IMR-90 (cell line): ENCODE measurements around the gene RPL41. TPM values are rescaled to one million over a fixed set of nuclear protein-coding genes. Genes with fewer than 3 reads are reported as not detected.

ENCODE experiments used
- ATAC-seq: fragments of 200-7000 bp; cut with Tn5 transposase; 2 replicates; pipeline ENCODE4 v1.9.1; 2020; ENCODE audit warnings: low read depth, mild to moderate bottlenecking, moderate library complexity
- BruUV-seq: library from RNA; stranded (reverse); fragments of 400-500 nt; replicated peaks from 2 replicates; lab custom pipeline; 2021; lab: Mats Ljungman, UMichigan
- CTCF ChIA-PET: fragments of 300-600 bp; formaldehyde crosslinking; extraction: SDS; loops from one replicate; lab custom pipeline; 2021; ENCODE audit warnings: antibody characterized with exemption; lab: Yijun Ruan, JAX
- POLR2A ChIA-PET: fragments of 300-600 bp; sonication (Branson Sonifier 250); formaldehyde crosslinking; loops from one replicate; lab custom pipeline; 2022; ENCODE audit warnings: antibody characterized with exemption; ENCODE audit not compliant: unreplicated experiment; lab: Charles Lee
- DNase-seq: peaks from one replicate; pipeline ENCODE4 v3.0.0; 2013
- H2AFZ ChIP-seq: replicated peaks from 2 replicates; pipeline ENCODE3; 2013; ENCODE audit warnings: low read length, mild to moderate bottlenecking; ENCODE audit not compliant: poor library complexity
- H2AK5ac ChIP-seq: 2 replicates; pipeline ENCODE4 v1.6.1; 2013; ENCODE audit warnings: low read depth, low read length, inconsistent platforms
- H2AK9ac ChIP-seq: replicated peaks from 2 replicates; pipeline ENCODE3; 2013; ENCODE audit warnings: mild to moderate bottlenecking, low read depth, low read length, moderate library complexity; ENCODE audit not compliant: poor library complexity
- H2BK120ac ChIP-seq: 2 replicates; pipeline ENCODE4 v1.6.1; 2013; ENCODE audit warnings: low read depth, low read length, inconsistent platforms
- H2BK15ac ChIP-seq: 3 replicates; pipeline ENCODE4 v1.6.1; 2013; ENCODE audit warnings: low read depth, low read length, inconsistent platforms
- H2BK20ac ChIP-seq: 2 replicates; pipeline ENCODE4 v1.6.1; 2013; ENCODE audit warnings: low read depth, mild to moderate bottlenecking, inconsistent platforms, low read length, moderate library complexity
- H2BK5ac ChIP-seq: 2 replicates; pipeline ENCODE4 v1.6.1; 2013; ENCODE audit warnings: mild to moderate bottlenecking, low read depth, low read length, inconsistent platforms; ENCODE audit not compliant: poor library complexity, severe bottlenecking
- H3K14ac ChIP-seq: replicated peaks from 2 replicates; pipeline ENCODE4 v1.6.1; 2013; ENCODE audit warnings: low read depth, low read length, inconsistent platforms
- H3K18ac ChIP-seq: 2 replicates; pipeline ENCODE4 v1.6.1; 2013; ENCODE audit warnings: low read depth, low read length, control low read depth
- H3K23ac ChIP-seq: 2 replicates; pipeline ENCODE4 v1.6.1; 2013; ENCODE audit warnings: low read depth, low read length, inconsistent platforms
- H3K27ac ChIP-seq: 2 replicates; pipeline ENCODE4 v1.5.1; 2013; ENCODE audit warnings: mild to moderate bottlenecking, control low read depth, low read length; ENCODE audit not compliant: insufficient read depth
- H3K27me3 ChIP-seq: 2 replicates; pipeline ENCODE4 v1.6.1; 2013; ENCODE audit warnings: low read length; ENCODE audit not compliant: control insufficient read depth, insufficient read depth
- H3K36me3 ChIP-seq: 2 replicates; pipeline ENCODE4 v1.6.1; 2013; ENCODE audit warnings: low read length, mixed read lengths; ENCODE audit not compliant: control insufficient read depth, insufficient read depth
- H3K4ac ChIP-seq: 2 replicates; pipeline ENCODE4 v1.6.1; 2013; ENCODE audit warnings: low read depth, low read length, inconsistent platforms
- H3K4me1 ChIP-seq: 2 replicates; pipeline ENCODE4 v1.6.1; 2013; ENCODE audit warnings: low read length, mixed read lengths; ENCODE audit not compliant: control insufficient read depth, insufficient read depth
- H3K4me2 ChIP-seq: 2 replicates; pipeline ENCODE4 v1.6.1; 2013; ENCODE audit warnings: low read depth, mild to moderate bottlenecking, control low read depth, low read length, moderate library complexity
- H3K4me3 ChIP-seq: 2 replicates; pipeline ENCODE4 v1.5.1; 2013; ENCODE audit warnings: low read depth, mild to moderate bottlenecking, control low read depth, low read length, moderate library complexity; ENCODE audit not compliant: insufficient read depth
- H3K56ac ChIP-seq: 2 replicates; pipeline ENCODE4 v1.6.1; 2013; ENCODE audit warnings: low read length, inconsistent platforms; ENCODE audit not compliant: insufficient read depth; ENCODE audit errors: extremely low read depth
- H3K79me1 ChIP-seq, 2 experiments: 2 replicates each; pipeline ENCODE4 v1.6.1; 2013; ENCODE audit warnings: low read length in 2 of 2, inconsistent platforms in 1 of 2, low read depth in 1 of 2
- H3K9ac ChIP-seq: 2 replicates; pipeline ENCODE4 v1.6.1; 2013; ENCODE audit warnings: low read depth, low read length, control low read depth
- H3K9me1 ChIP-seq: 2 replicates; pipeline ENCODE4 v1.6.1; 2013; ENCODE audit warnings: low read length, inconsistent platforms; ENCODE audit not compliant: insufficient read depth
- H3K9me3 ChIP-seq: 2 replicates; pipeline ENCODE4 v1.6.1; 2013; ENCODE audit warnings: low read length; ENCODE audit not compliant: control insufficient read depth, insufficient read depth
- H4K20me1 ChIP-seq: 2 replicates; pipeline ENCODE4 v1.6.1; 2013; ENCODE audit warnings: low read length, inconsistent platforms; ENCODE audit not compliant: insufficient read depth
- H4K5ac ChIP-seq: 2 replicates; pipeline ENCODE4 v1.6.1; 2013; ENCODE audit warnings: mild to moderate bottlenecking, low read depth, low read length, control low read depth
- H4K8ac ChIP-seq, 2 experiments: 2 replicates each; pipeline ENCODE4 v1.6.1; 2013; ENCODE audit warnings: low read depth in 2 of 2, low read length in 2 of 2, control low read depth in 1 of 2, inconsistent platforms in 1 of 2
- H4K91ac ChIP-seq: 2 replicates; pipeline ENCODE4 v1.6.1; 2013; ENCODE audit warnings: low read depth, low read length, inconsistent platforms; ENCODE audit not compliant: insufficient read depth
- CEBPB ChIP-seq: IDR thresholded peaks from 2 replicates; pipeline ENCODE4 v1.6.1; 2012; ENCODE audit warnings: low read depth, low read length, improper control_type of control experiment
- CHD1 ChIP-seq: IDR thresholded peaks from 2 replicates; pipeline ENCODE4 v1.6.1; 2012; ENCODE audit warnings: low read depth, low read length, improper control_type of control experiment
- ELK1 ChIP-seq: fragments of 150-350 bp; IDR thresholded peaks from 2 replicates; pipeline ENCODE4 v1.6.1; 2016; ENCODE audit warnings: low read depth, mild to moderate bottlenecking, low read length, moderate library complexity, borderline replicate concordance
- FOS ChIP-seq: fragments of 150-350 bp; IDR thresholded peaks from 2 replicates; pipeline ENCODE4 v1.6.1; 2016; ENCODE audit warnings: low read depth, low read length
- MAFK ChIP-seq: IDR thresholded peaks from 2 replicates; pipeline ENCODE4 v1.6.1; 2012; ENCODE audit warnings: low read depth, low read length, improper control_type of control experiment
- MAZ ChIP-seq: IDR thresholded peaks from 2 replicates; pipeline ENCODE4 v1.6.1; 2012; ENCODE audit warnings: low read depth, mild to moderate bottlenecking, low read length, improper control_type of control experiment, moderate library complexity, borderline replicate concordance
- MXI1 ChIP-seq: IDR thresholded peaks from 2 replicates; pipeline ENCODE4 v1.6.1; 2012; ENCODE audit warnings: low read depth, mild to moderate bottlenecking, low read length, moderate library complexity, borderline replicate concordance
- NFE2L2 ChIP-seq: fragments of 150-350 bp; IDR thresholded peaks from 2 replicates; pipeline ENCODE4 v1.6.1; 2016; ENCODE audit warnings: low read depth, mild to moderate bottlenecking, low read length
- POLR2A ChIP-seq: IDR thresholded peaks from 2 replicates; pipeline ENCODE4 v1.6.1; 2012; ENCODE audit warnings: mild to moderate bottlenecking, low read depth, low read length
- RAD21 ChIP-seq: IDR thresholded peaks from 2 replicates; pipeline ENCODE4 v1.6.1; 2012; ENCODE audit warnings: low read length, improper control_type of control experiment
- RCOR1 ChIP-seq: IDR thresholded peaks from 2 replicates; pipeline ENCODE4 v1.6.1; 2012; ENCODE audit warnings: mild to moderate bottlenecking, low read length, improper control_type of control experiment; ENCODE audit not compliant: insufficient replicate concordance
- RFX5 ChIP-seq: IDR thresholded peaks from 2 replicates; pipeline ENCODE4 v1.8.0; 2012; ENCODE audit warnings: low read depth, mild to moderate bottlenecking, low read length, moderate library complexity
- USF2 ChIP-seq: fragments of 150-350 bp; IDR thresholded peaks from 2 replicates; pipeline ENCODE4 v1.6.1; 2017; ENCODE audit warnings: mild to moderate bottlenecking, antibody characterized with exemption, low read length, low read depth
- WGBS, 2 experiments: methylation state at CpG; one replicate each; pipeline versions ENCODE4 v1.1.5 to v1.1.7; 2013; ENCODE audit warnings: missing lambda C conversion rate in 2 of 2; ENCODE audit not compliant: insufficient read length in 1 of 2; ENCODE audit errors: extremely low coverage in 2 of 2; 5-methylcytosine and 5-hydroxymethylcytosine counted together
- dilution Hi-C: fragments of 300-500 bp; cut with HindIII; formaldehyde crosslinking; loops from one replicate; pipeline ENCODE4 v1.14.3; 2018; ENCODE audit warnings: low sequenced_read_pairs; ENCODE audit not compliant: unreplicated experiment
- in situ Hi-C: fragments of 300-500 bp; cut with MboI; formaldehyde crosslinking; loops from 3 replicates; pipeline ENCODE4 v1.14.3; 2019; ENCODE audit warnings: low sequenced_read_pairs, inconsistent platforms, mixed read lengths
- intact Hi-C: fragments of 100-400 bp; cut with micrococcal nuclease; formaldehyde crosslinking; loops from 2 replicates; pipeline ENCODE4 v1.10.0; 2022
- polyA plus RNA-seq, 3 experiments: library from polyadenylated mRNA; depleted of rRNA; stranded (reverse); fragments of >200 nt; gene quantifications; 2 replicates each; pipeline ENCODE4 v1.2.3, GENCODE V29; 2012; ENCODE audit warnings: low replicate concordance in 1 of 3
- total RNA-seq: library from RNA; depleted of rRNA; stranded (reverse); fragments of >200 nt; gene quantifications from 2 replicates; pipeline ENCODE4 v1.2.3, GENCODE V29; 2012

The RPL41 gene
- total and polyA plus RNA-seq, 2 of the 4 experiments (the other 2 are of a cell fraction) = 1,119 to 9,394 TPM

- no peaks in the 10 kb centered on the region for H3K9me1 ChIP-seq
- TSS peak; percentile 73 for BruUV-seq
- peak within 1 kb of the TSS; percentile 85 for H3K14ac ChIP-seq
- peak within 1 kb of the TSS; percentile 31; the same call in 1 of the 3 replicates for H2BK15ac ChIP-seq
- H2BK20ac ChIP-seq = no peak within 1 kb of the TSS
- peak within 1 kb of the TSS; percentile 7 for H3K18ac ChIP-seq
- H3K9ac ChIP-seq = peak within 1 kb of the TSS; percentile 91
- H2AK9ac ChIP-seq = peak within 1 kb of the TSS; percentile 95
- peak within 1 kb of the TSS; percentile 75 for H3K4me3 ChIP-seq
- peak within 1 kb of the TSS; percentile 78 for H3K56ac ChIP-seq
- peaks cover 24% of the 10 kb centered on the region for H3K36me3 ChIP-seq
- peak; percentile 100 for DNase-seq
- H4K8ac ChIP-seq = peak within 1 kb of the TSS; percentile 36 to 72; a peak in 2 of 4 replicates
- peak within 1 kb of the TSS; percentile 88 for H2AFZ ChIP-seq
- peaks cover 45 to 70% of the 10 kb centered on the region in 2 experiments for H3K79me1 ChIP-seq
- H2AK5ac ChIP-seq = peak within 1 kb of the TSS; percentile 97
- H3K9me3 ChIP-seq = no peaks in the 10 kb centered on the region
- WGBS, 2 experiments = 3% methylated on average over 8 of the region's 49 CpGs; no CpG with 5 or more reads in 1 of the 2 experiments
- peak; percentile 93 for ATAC-seq
- H3K4me2 ChIP-seq = peak within 1 kb of the TSS; percentile 92
- peak within 1 kb of the TSS; percentile 73 for H3K4ac ChIP-seq
- H3K4me1 ChIP-seq = peaks cover 6% of the 10 kb centered on the region; the same call in 1 of the 2 replicates
- H2BK5ac ChIP-seq = peak within 1 kb of the TSS; percentile 61
- H2BK120ac ChIP-seq = 0 out of 2 replicates have a peak within 1 kb of the TSS, but pooled peaks have one; percentile 37
- in situ Hi-C loops = loop anchor here (5.0 kb wide), 1 partner anchor 59 kb away; the partner anchor contains the start of gene SMARCC2
- H4K20me1 ChIP-seq = no peaks in the 10 kb centered on the region
- H3K27ac ChIP-seq = peak within 1 kb of the TSS; percentile 44
- peak within 1 kb of the TSS; percentile 88 for H3K23ac ChIP-seq
- H3K27me3 ChIP-seq = no peaks in the 10 kb centered on the region
- 0 out of 2 replicates have a peak within 1 kb of the TSS, but pooled peaks have one; percentile 4 for H4K5ac ChIP-seq
- dilution Hi-C loops = no loop called here
- peak within 1 kb of the TSS; percentile 87 for H4K91ac ChIP-seq
- intact Hi-C loops = loop anchor here (2.0 kb wide), 2 partner anchors 31 to 61 kb away; partner anchors contain the start of genes MYL6 and SMARCC2
- ChIA-PET CTCF (interaction anchor here (1.0 to 1.3 kb wide), 3 partner anchors 10 to 81 kb away, joined by 4 to 10 read pairs (median 6); partner anchors contain the start of genes SMARCC2 and ZC3H10), POLR2A (interaction anchor here (0.6 to 1.9 kb wide), 5 partner anchors 8 to 94 kb away, joined by 3 to 8 read pairs (median 3); partner anchors contain the start of genes MYL6, RNF41 and ZC3H10)
- TF ChIP-seq FOS = peak; percentile 40; the same call in 1 of the 2 replicates
- TF ChIP-seq USF2 = peak; percentile 90
- no peak for TF ChIP-seq CHD1
- TF ChIP-seq MAFK = no peak
- no peak for TF ChIP-seq ELK1
- no peak for TF ChIP-seq RAD21
- peak; percentile 63; the same call in 1 of the 2 replicates for TF ChIP-seq MAZ
- TF ChIP-seq POLR2A = peak; percentile 71; the same call in 1 of the 2 replicates
- TF ChIP-seq RCOR1 = no peak
- peak; percentile 81; the same call in 1 of the 2 replicates for TF ChIP-seq MXI1
- 0 out of 2 replicates have a peak, but pooled peaks have one; percentile 42 for TF ChIP-seq CEBPB
- no peak for TF ChIP-seq RFX5
- TF ChIP-seq NFE2L2 = no peak
Observed at GRCh38 chr12:56127888-56128669, 11.6 kb downstream of the RPL41 start, which contains the start of gene ESYT1. TSS of gene ESYT1 (plus strand) at chr12:56128267. CDS start at chr12:56128320, 53 bp downstream.
